Measurements from ENCODE around the gene BEND5.

- TF ChIP-seq CTCF (IDR thresholded peaks at IDR 0.05; ENCODE audit: low read depth, low read length) (no peak), MAX (IDR thresholded peaks at IDR 0.05; ENCODE audit: low read depth, low read length) (no peak), POLR2A (IDR thresholded peaks at IDR 0.05; ENCODE audit: extremely low read depth, insufficient read length) (no peak)
Measured at GRCh38 chr1:48739091-48739490, 37.6 kb downstream of the BEND5 start.
